Measurements from ENCODE around the gene C5AR1.
A peak's percentile ranks its signal among the peaks of the same experiment; 100 is the strongest.
"Not testable (repeated sequence)": the region's sequence is repeated elsewhere in the genome, so short reads cannot be mapped to it uniquely, and the experiment has no call there.

Gene C5AR1

DNA sequence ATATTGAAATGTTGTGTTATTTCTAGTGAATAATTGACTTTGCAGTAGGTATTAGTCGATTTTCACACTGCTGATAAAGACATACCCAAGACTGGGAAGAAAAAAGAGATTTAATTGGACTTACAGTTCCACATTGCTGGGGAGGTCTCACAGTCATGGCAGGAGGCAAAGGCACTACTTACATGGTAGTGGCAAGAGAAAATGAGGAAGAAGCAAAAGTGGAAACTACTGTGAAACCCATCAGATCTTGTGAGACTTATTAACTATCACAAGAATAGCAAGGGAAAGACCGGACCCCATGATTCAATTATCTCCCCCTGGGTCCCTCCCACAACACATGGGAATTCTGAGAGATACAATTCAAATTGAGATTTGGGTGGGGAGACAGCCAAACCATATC lies 12.4 kb downstream of the C5AR1 start:
- no peak overlapping the region for H3K4me3 ChIP-seq (ENCODE audit: low read length)
- no peak for DNase-seq (ENCODE audit: low read depth, low spot score)

- H3K4me3 ChIP-seq (ENCODE audit: low read length): no peak overlapping the region
- no peak for DNase-seq (ENCODE audit: low read depth, low spot score)
Measured at GRCh38 chr19:47323409-47323808, 13.7 kb downstream of the C5AR1 start.

GRCh38 chr19:47323872-47324271 lies 14.2 kb downstream of the C5AR1 start:
- no peak for DNase-seq (ENCODE audit: low read depth, low spot score)

GRCh38 chr19:47324502-47324901 lies 14.8 kb downstream of the C5AR1 start:
- H3K4me3 ChIP-seq (ENCODE audit: low read length): no peak overlapping the region
- DNase-seq (ENCODE audit: low read depth, low spot score): no peak

More at GRCh38 chr19:47323872-47324271, 14.2 kb downstream of the C5AR1 start:
- H3K4me3 ChIP-seq (ENCODE audit: low read length): no peak overlapping the region

DNA sequence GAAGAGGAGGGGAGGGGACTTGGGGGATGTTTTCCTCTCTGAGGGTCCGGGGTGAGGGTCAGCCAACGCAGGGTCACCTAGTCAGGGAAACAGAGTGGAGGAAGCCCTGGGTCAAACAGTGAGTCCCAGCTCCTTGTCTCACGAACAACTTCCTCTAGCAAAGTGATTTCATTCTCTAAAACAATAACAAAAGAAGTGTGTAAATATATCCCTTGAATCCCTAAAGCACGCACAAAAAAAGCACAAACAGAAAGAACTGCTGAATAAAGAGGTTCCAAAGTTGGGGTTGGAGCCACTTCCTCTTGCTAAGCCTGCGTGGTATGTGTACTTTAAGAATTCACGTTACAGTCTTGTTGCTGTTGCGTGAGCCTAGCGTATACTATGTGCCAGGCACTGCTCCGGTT lies 20.8 kb downstream of the C5AR1 start:
- peak; percentile 20 for DNase-seq (ENCODE audit: low read depth, low spot score)
- H3K4me3 ChIP-seq (ENCODE audit: low read length): no peak overlapping the region

DNA sequence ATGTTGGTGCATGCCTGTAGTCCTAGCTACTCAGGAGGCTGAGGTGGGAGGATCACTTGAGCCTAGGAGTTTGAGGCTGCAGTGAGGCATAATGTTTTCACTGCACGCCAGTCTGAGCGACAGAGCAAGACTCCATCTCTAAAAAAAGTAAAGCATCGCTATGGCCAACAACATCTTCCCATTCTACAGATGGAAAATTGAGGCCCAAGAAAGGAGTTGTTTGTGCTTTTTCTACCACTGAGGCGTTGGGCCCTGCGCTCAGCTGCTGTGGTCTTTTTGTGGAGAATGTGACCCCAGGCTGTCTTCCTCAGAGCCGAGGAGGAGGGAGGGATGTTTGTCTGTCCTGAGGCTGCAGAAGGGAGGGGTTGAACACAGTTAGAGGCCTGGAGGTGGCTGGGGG lies 21.8 kb downstream of the C5AR1 start:
- DNase-seq (ENCODE audit: low read depth, low spot score): no peak
- H3K4me3 ChIP-seq (ENCODE audit: low read length): no peak overlapping the region

GRCh38 chr19:47331931-47332547 lies 22.4 kb downstream of the C5AR1 start, which contains the start of gene C5AR2:
C5AR2 (plus strand) TSS chr19:47332175; CDS start chr19:47340800, 8,625 bp downstream.
- no peak within 1 kb of the TSS for H3K4me3 ChIP-seq (ENCODE audit: low read length)
- no peak for DNase-seq (ENCODE audit: low read depth, low spot score)

DNA sequence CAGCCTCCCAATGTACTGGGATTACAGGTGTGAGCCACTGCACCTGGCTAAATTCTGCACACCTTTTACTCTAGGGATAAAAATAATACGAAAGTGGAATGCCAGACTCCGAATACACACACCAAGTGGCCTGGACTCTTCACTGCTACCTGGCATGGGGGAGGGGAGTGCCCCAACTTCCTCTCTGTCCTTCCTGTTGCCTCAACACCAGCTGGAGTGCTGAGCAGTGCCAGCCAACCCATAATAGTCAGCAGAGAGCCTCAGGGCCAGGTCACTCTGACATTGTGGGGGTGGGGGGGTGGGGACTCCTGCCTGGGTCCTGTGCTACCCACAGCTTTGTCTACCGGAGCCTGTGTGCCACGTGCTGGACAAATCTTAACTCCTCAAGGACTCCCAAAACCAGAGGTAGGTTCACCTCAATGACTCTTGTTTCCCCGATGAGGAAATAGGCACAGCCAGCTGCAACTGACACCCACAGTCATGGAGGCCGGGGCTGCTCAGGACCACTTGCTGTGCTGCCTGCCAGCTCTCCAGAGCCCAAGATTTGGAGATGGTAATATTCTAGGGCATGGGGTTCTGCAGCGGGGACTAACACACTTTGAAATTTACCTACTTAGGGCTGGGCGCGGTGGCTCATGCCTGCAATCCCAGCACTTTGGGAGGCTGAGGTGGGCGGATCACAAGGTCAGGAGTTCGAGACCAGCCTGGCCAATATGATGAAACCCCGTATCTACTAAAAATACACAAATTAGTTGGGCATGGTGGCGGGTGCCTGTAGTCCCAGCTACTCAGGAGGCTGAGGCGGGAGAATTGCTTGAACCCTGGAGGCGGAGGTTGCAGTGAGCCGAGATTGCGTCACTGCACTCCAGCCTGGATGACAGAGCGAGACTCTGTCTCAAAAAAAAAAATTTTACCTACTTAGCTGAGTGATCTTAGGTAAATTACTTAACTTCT lies 27.4 kb downstream of the C5AR1 start:
- DNase-seq (ENCODE audit: low read depth, low spot score); H3K4me3 ChIP-seq (ENCODE audit: low read length): not testable (repeated sequence)

DNA sequence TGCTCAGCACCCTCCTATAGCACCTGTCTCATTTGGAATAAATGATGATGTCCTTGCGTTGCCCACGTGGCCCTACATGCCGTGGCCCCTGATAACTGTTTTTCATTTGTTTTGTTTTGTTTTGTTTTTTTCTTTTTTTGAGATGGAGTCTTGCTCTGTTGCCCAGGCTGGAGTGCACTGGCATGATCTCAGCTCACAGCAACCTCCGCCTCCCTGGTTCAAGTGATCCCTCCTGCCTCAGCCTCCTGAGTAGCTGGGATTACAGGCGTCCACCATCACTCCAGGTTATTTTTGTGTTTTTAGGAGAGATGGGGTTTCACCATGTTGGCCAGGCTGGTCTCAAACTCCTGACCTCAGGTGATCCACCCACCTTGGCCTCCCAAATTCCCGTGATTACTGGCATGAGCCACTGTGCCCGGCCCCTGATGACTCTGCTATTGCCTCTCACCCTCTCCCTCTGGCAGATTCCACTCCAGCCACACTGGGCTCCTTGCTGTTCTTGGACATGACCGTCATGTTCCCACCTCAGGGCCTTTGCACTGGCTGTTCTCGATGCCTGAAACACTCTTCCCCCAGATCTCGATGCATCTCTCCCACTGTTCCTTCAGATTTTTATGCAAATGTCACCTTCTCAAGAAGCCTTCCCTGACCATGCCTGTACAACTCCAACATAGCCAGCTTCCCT lies 29.7 kb downstream of the C5AR1 start:
- DNase-seq (ENCODE audit: low read depth, low spot score): no peak

DNA sequence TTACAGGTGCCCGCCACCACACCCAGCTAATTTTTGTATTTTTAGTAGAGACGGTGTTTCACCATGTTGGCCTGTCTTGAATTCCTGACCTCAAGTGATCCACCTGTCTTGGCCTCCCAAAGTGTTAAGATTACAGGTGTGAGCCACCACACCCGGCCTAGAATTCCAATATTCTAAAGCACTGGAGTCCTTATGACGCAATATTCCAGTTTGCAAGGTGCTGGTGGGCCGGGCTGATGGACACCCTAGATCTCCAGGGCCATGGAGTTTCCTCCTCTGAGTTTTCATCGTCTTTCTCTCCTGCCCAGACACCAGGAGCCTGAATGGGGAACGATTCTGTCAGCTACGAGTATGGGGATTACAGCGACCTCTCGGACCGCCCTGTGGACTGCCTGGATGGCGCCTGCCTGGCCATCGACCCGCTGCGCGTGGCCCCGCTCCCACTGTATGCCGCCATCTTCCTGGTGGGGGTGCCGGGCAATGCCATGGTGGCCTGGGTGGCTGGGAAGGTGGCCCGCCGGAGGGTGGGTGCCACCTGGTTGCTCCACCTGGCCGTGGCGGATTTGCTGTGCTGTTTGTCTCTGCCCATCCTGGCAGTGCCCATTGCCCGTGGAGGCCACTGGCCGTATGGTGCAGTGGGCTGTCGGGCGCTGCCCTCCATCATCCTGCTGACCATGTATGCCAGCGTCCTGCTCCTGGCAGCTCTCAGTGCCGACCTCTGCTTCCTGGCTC lies 31.0 kb downstream of the C5AR1 start:
- no peak overlapping the region for H3K4me3 ChIP-seq (ENCODE audit: low read length)
- DNase-seq (ENCODE audit: low read depth, low spot score): no peak

More for the DNA sequence above, 29.7 kb downstream of the C5AR1 start:
- H3K4me3 ChIP-seq (ENCODE audit: low read length): no peak overlapping the region

GRCh38 chr19:47341734-47342133 lies 32.1 kb downstream of the C5AR1 start:
- no peak for DNase-seq (ENCODE audit: low read depth, low spot score)

DNA sequence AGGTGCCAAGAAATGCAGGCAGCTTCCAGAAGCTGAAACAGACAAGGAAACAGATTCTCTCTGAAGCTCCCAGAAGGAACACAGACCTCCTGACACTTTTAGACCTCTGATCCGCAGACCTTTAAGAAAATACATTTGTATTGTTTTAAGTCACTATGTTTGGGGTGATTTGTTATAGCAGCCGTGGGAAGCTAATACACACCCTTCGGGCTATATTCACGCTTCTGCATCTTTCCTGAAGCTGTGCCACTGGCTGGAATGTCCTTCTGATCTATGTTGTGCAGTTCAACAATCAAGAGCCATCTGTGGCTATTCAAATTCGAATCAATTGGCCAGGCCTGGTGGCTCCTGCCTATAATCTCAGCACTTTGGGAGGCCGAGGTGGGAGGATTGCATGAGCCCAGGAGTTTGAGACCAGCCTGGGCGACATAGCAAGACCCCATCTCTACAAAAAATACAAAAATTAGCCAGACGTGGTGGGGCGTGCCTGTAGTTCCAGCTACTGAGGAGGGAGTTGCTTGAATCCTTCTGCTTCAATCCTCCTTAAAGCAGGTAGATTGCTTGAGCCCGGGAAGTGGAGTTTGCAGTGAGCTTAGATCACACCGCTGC lies 33.6 kb downstream of the C5AR1 start:
- no peak for DNase-seq (ENCODE audit: low read depth, low spot score)

More at GRCh38 chr19:47341734-47342133, 32.1 kb downstream of the C5AR1 start:
- H3K4me3 ChIP-seq (ENCODE audit: low read length): no peak overlapping the region

DNA sequence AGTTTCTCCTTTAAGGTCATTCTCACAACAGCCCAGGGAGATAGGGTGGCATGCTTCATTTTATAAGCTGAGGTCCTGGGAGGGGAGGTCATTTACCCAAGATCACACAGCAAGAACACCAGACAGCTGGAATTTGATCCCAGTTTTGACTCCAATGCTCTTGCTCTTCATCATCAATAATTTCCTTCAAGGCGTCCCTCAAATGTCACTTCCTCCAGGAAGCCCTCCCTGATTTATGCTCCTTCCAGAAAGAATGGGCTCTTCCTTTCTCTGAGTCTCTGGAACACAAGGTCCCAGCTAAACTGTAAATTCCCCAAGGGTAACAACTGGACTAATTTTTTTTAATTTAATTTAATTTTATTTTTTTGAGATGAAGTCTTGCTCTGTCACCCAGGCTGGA lies 34.8 kb downstream of the C5AR1 start:
- DNase-seq (ENCODE audit: low read depth, low spot score): no peak
- no peak overlapping the region for H3K4me3 ChIP-seq (ENCODE audit: low read length)

More for the DNA sequence above, 33.6 kb downstream of the C5AR1 start:
- no peak overlapping the region for H3K4me3 ChIP-seq (ENCODE audit: low read length)

GRCh38 chr19:47346024-47346423 lies 36.4 kb downstream of the C5AR1 start:
- DNase-seq (ENCODE audit: low read depth, low spot score); H3K4me3 ChIP-seq (ENCODE audit: low read length): not testable (repeated sequence)

GRCh38 chr19:47348819-47349795 lies 39.4 kb downstream of the C5AR1 start, which contains the start of gene DHX34:
DHX34 (plus strand) TSS chr19:47349315; CDS start chr19:47353031, 3,716 bp downstream.
- peak within 1 kb of the TSS; percentile 80 for H3K4me3 ChIP-seq (ENCODE audit: low read length)
- peak; percentile 99 for DNase-seq (ENCODE audit: low read depth, low spot score)

GRCh38 chr19:47350630-47351029 lies 41.0 kb downstream of the C5AR1 start:
- H3K4me3 ChIP-seq (ENCODE audit: low read length): no peak overlapping the region
- no peak for DNase-seq (ENCODE audit: low read depth, low spot score)

GRCh38 chr19:47351548-47351947 lies 41.9 kb downstream of the C5AR1 start:
- peak; percentile 68 for DNase-seq (ENCODE audit: low read depth, low spot score)
- H3K4me3 ChIP-seq (ENCODE audit: low read length): no peak overlapping the region
